ENCODE data around the gene LRRC45. TPM values are rescaled to one million over a fixed set of nuclear protein-coding genes. Genes with fewer than 3 reads are reported as not detected.
A peak's percentile ranks its signal among the peaks of the same experiment; 100 is the strongest.

Gene LRRC45
- total and polyA plus RNA-seq, 2 of the 4 experiments (the other 2 are of a cell fraction) = 7.2 to 10.2 TPM

DNA sequence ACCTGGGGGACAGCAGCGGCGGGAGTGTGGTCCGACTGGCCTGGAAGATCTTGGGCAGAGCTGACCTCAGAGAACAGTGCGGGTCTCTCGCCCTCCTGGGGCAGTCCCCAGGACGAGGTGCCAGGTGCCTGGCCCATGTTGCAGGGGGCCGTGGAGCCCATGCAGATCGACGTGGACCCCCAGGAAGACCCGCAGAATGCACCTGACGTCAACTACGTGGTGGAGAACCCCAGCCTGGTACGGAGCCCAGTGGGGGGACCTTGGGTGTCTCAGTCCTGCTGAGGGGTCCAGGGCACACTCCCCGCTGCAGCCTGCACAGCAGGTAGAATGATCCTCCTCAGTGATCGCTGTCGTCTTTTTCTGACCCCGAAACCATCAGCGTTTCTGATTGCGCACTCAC is 30.0 kb downstream of the LRRC45 start:
- Histone ChIP-seq H3K56ac (ENCODE audit: extremely low read depth, insufficient read depth, low read length) (no peak overlapping the region), H3K4ac (ENCODE audit: low read depth, low read length) (no peak overlapping the region), H3K18ac (ENCODE audit: low read depth, low read length) (no peak overlapping the region), H2BK120ac (ENCODE audit: low read depth, low read length) (no peak overlapping the region), H3K27ac (ENCODE audit: insufficient read depth, low read length) (no peak overlapping the region), H3K79me1 (ENCODE audit: low read depth in 1 of 2, low read length in 2 of 2) (peaks cover 16 to 45% of the 10 kb centered on the region in 2 experiments), H2AK5ac (ENCODE audit: low read depth, low read length) (no peak overlapping the region), H3K27me3 (ENCODE audit: control insufficient read depth, insufficient read depth, low read length) (no peaks in the 10 kb centered on the region), H4K20me1 (ENCODE audit: insufficient read depth, low read length) (peaks cover 4% of the 10 kb centered on the region; the same call in 1 of the 2 replicates), H2BK15ac (ENCODE audit: low read depth, low read length) (no peak overlapping the region), H3K4me1 (ENCODE audit: control insufficient read depth, insufficient read depth, low read length) (peaks cover 18% of the 10 kb centered on the region), H3K36me3 (ENCODE audit: control insufficient read depth, insufficient read depth, low read length) (peaks cover 58% of the 10 kb centered on the region), H2BK20ac (ENCODE audit: low read depth, low read length) (no peak overlapping the region), H3K9me3 (ENCODE audit: control insufficient read depth, insufficient read depth, low read length) (no peaks in the 10 kb centered on the region), H2BK5ac (ENCODE audit: low read depth, low read length, poor library complexity, severe bottlenecking) (no peak overlapping the region), H3K4me2 (ENCODE audit: low read depth, low read length) (peak overlapping the region; percentile 93; the same call in 1 of the 2 replicates), H4K5ac (ENCODE audit: low read depth, low read length) (no peak overlapping the region), H3K23ac (ENCODE audit: low read depth, low read length) (no peak overlapping the region), H3K14ac (replicated peaks; ENCODE audit: low read depth, low read length) (no peak overlapping the region), H2AFZ (replicated peaks; ENCODE audit: low read length, poor library complexity) (no peak overlapping the region), H4K8ac (ENCODE audit: low read depth in 2 of 2, low read length in 2 of 2) (no peak overlapping the region), H3K9ac (ENCODE audit: low read depth, low read length) (no peak overlapping the region; the same call in 1 of the 2 replicates), H3K9me1 (ENCODE audit: insufficient read depth, low read length) (peaks cover 5% of the 10 kb centered on the region), H3K4me3 (ENCODE audit: insufficient read depth, low read depth, low read length) (peak overlapping the region; percentile 99; the same call in 1 of the 2 replicates), H2AK9ac (replicated peaks; ENCODE audit: low read depth, low read length, poor library complexity) (peak overlapping the region; percentile 60), H4K91ac (ENCODE audit: insufficient read depth, low read depth, low read length) (no peak overlapping the region)
- BruUV-seq (replicated peaks) = no TSS peak
- no peak for TF ChIP-seq FOS (IDR thresholded peaks at IDR 0.05; ENCODE audit: low read depth, low read length)
- no peak for TF ChIP-seq MAZ (IDR thresholded peaks at IDR 0.05; ENCODE audit: borderline replicate concordance, low read depth, low read length)
- TF ChIP-seq BHLHE40 (IDR thresholded peaks at IDR 0.05; ENCODE audit: low read depth, low read length) = no peak
- TF ChIP-seq SMC3 (IDR thresholded peaks at IDR 0.05; ENCODE audit: low read depth, low read length) = no peak
- no peak for TF ChIP-seq RAD21 (IDR thresholded peaks at IDR 0.05; ENCODE audit: low read length)
- no peak for TF ChIP-seq CHD1 (IDR thresholded peaks at IDR 0.05; ENCODE audit: low read depth, low read length)
- TF ChIP-seq, protein P1, sequence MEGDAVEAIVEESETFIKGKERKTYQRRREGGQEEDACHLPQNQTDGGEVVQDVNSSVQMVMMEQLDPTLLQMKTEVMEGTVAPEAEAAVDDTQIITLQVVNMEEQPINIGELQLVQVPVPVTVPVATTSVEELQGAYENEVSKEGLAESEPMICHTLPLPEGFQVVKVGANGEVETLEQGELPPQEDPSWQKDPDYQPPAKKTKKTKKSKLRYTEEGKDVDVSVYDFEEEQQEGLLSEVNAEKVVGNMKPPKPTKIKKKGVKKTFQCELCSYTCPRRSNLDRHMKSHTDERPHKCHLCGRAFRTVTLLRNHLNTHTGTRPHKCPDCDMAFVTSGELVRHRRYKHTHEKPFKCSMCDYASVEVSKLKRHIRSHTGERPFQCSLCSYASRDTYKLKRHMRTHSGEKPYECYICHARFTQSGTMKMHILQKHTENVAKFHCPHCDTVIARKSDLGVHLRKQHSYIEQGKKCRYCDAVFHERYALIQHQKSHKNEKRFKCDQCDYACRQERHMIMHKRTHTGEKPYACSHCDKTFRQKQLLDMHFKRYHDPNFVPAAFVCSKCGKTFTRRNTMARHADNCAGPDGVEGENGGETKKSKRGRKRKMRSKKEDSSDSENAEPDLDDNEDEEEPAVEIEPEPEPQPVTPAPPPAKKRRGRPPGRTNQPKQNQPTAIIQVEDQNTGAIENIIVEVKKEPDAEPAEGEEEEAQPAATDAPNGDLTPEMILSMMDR (conservative IDR thresholded peaks at IDR 0.05; ENCODE audit: low read depth, low read length) = no peak
- no peak for TF ChIP-seq POLR2A (IDR thresholded peaks at IDR 0.05; ENCODE audit: low read depth, low read length)
- no peak for TF ChIP-seq NFE2L2 (IDR thresholded peaks at IDR 0.05; ENCODE audit: low read depth, low read length)
- TF ChIP-seq MAFK (IDR thresholded peaks at IDR 0.05; ENCODE audit: low read depth, low read length) = no peak
- TF ChIP-seq RCOR1 (IDR thresholded peaks at IDR 0.05; ENCODE audit: insufficient replicate concordance, low read length) = no peak
- TF ChIP-seq, protein P2, sequence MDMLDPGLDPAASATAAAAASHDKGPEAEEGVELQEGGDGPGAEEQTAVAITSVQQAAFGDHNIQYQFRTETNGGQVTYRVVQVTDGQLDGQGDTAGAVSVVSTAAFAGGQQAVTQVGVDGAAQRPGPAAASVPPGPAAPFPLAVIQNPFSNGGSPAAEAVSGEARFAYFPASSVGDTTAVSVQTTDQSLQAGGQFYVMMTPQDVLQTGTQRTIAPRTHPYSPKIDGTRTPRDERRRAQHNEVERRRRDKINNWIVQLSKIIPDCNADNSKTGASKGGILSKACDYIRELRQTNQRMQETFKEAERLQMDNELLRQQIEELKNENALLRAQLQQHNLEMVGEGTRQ (IDR thresholded peaks at IDR 0.05; ENCODE audit: low read depth, low read length) = no peak
- TF ChIP-seq, protein P3, sequence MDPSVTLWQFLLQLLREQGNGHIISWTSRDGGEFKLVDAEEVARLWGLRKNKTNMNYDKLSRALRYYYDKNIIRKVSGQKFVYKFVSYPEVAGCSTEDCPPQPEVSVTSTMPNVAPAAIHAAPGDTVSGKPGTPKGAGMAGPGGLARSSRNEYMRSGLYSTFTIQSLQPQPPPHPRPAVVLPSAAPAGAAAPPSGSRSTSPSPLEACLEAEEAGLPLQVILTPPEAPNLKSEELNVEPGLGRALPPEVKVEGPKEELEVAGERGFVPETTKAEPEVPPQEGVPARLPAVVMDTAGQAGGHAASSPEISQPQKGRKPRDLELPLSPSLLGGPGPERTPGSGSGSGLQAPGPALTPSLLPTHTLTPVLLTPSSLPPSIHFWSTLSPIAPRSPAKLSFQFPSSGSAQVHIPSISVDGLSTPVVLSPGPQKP (IDR thresholded peaks at IDR 0.05; ENCODE audit: borderline replicate concordance, low read depth, low read length) = no peak
- 93% methylated on average over 11 of the region's 19 CpGs; no CpG with 5 or more reads in 1 of the 2 experiments for WGBS, 2 experiments (ENCODE audit: extremely low coverage in 2 of 2, insufficient read length in 1 of 2)
- in situ Hi-C loops (cut with MboI; ENCODE audit: low sequenced_read_pairs) = no loop called here
- ChIA-PET POLR2A (ENCODE audit: unreplicated experiment) (no interaction called here), CTCF (no interaction called here)
- intact Hi-C loops (cut with micrococcal nuclease) = no loop called here
- DNase-seq (no peak), ATAC-seq (ENCODE audit: low read depth) (no peak)
- dilution Hi-C loops (cut with HindIII; ENCODE audit: low sequenced_read_pairs, unreplicated experiment) = no loop called here

Data from IMR-90 (cell line).